Heart left ventricle (tissue), 16 donors: ENCODE data around the gene CAMK2B. TPM values are rescaled to one million over a fixed set of nuclear protein-coding genes. Genes with fewer than 3 reads are reported as not detected.

Experiments
- ATAC-seq, 4 donors: fragments of 200-7000 bp; cut with Tn5 transposase; one replicate each; pipeline ENCODE4 v1.9.1; 2020 to 2022; ENCODE audit warnings: moderate library complexity in 4 of 4, mild to moderate bottlenecking in 3 of 4, moderate number of reproducible peaks in 1 of 4
- DNase-seq, 5 donors: peaks; one replicate each; pipeline ENCODE4 v3.0.0-alpha.2; 2020
- H3K27ac ChIP-seq, 12 donors: fragments of 200-600 bp; sonication (generic) in 4 of 12; one replicate each; pipeline versions ENCODE4 v1.5.0 to v1.8.0; 2016 to 2022; ENCODE audit warnings: mild to moderate bottlenecking in 2 of 12
- H3K27me3 ChIP-seq, 9 donors: fragments of 200-600 bp; sonication (generic) in 2 of 9; one replicate each; pipeline versions ENCODE4 v1.5.1 to v1.8.0; 2016 to 2022; ENCODE audit warnings: mild to moderate bottlenecking in 3 of 9
- H3K36me3 ChIP-seq, 9 donors: fragments of 200-600 bp; sonication (generic) in 2 of 9; one replicate each; pipeline versions ENCODE4 v1.5.0 to v1.8.0; 2018 to 2022; ENCODE audit warnings: mild to moderate bottlenecking in 2 of 9
- H3K4me1 ChIP-seq, 12 donors: fragments of 200-600 bp; sonication (generic) in 4 of 12; one replicate each; pipeline versions ENCODE4 v1.5.0 to v1.8.0; 2016 to 2022; ENCODE audit warnings: mild to moderate bottlenecking in 3 of 12
- H3K4me3 ChIP-seq, 12 donors: fragments of 200-600 bp; sonication (generic) in 4 of 12; one replicate each; pipeline versions ENCODE4 v1.5.0 to v1.8.0; 2017 to 2022; ENCODE audit warnings: mild to moderate bottlenecking in 9 of 12, moderate library complexity in 4 of 12
- H3K9me3 ChIP-seq, 12 donors: fragments of 200-600 bp; sonication (generic) in 4 of 12; one replicate each; pipeline versions ENCODE4 v1.5.0 to v1.8.0; 2016 to 2022; ENCODE audit warnings: mild to moderate bottlenecking in 1 of 12
- CTCF ChIP-seq, 12 donors: fragments of 200-600 bp; sonication (generic) in 4 of 12; IDR thresholded peaks; one replicate each; pipeline versions ENCODE4 v1.5.0 to v1.8.0; 2018 to 2022; ENCODE audit warnings: antibody characterized with exemption in 12 of 12, mild to moderate bottlenecking in 5 of 12
- POLR2A ChIP-seq, 2 donors: fragments of 450-650 bp; IDR thresholded peaks; one replicate each; pipeline ENCODE4 v1.6.1; 2017; ENCODE audit warnings: antibody characterized with exemption in 2 of 2, mild to moderate bottlenecking in 2 of 2, moderate library complexity in 2 of 2
- WGBS, 4 donors: extraction: QIAGEN DNeasy Blood & Tissue Kit in 2 of 4; methylation state at CpG; one replicate each; pipeline versions ENCODE4 v1.1.5 to v1.1.7; 2013 to 2018; 5-methylcytosine and 5-hydroxymethylcytosine counted together
- intact Hi-C, 10 donors: fragments of 100-400 bp; cut with DNase I; formaldehyde crosslinking; loops; one replicate each; pipeline versions ENCODE4 v1.11.1 to v1.14.2; 2022
- polyA plus RNA-seq, 2 donors: library from polyadenylated mRNA; stranded (reverse); fragments of 200-250 nt; gene quantifications; one replicate each; pipeline ENCODE4 v1.2.3, GENCODE V29; 2013
- total RNA-seq, 9 donors: library from RNA; depleted of rRNA in 2 of 9; stranded (reverse); fragments of >200 nt in 2 of 9; fragmentation: NEBNext Ultra II Directional in 3 of 9; extraction: Animal tissue kit (Norgen Biotek cat#: 25700) in 3 of 9; gene quantifications; one replicate each; pipeline versions ENCODE4 v1.1.0 to v1.2.4, GENCODE V29; 2016 to 2023
- donor health status: ischemic (EF 13 %, LVEDD 7.1; RV severe dilation, severe dysfunction).
- donor health status: healthy with polysubstance abuse.
- donor health status: DM: no; HTN: yes; CAD: no.
- donor health status: DM: no; HTN: no; CAD: no.
- donor health status: ischemic (EF 25% LVEDD 6.9; RV normal size, moderate dysfunction).
- donor health status: ischemic (EF 25% LVEDD 5.7; RV mildly dilated, moderate dysfunction).
- donor health status: healthy.
- donor health status: DM: yes; HTN: yes; CAD: no.
- donor health status: ischemic (EF 35%, LVEDD 5.7; RV mildly dilated, moderate dysfunction).
- donor health status: nonischemic (EF 11% LVEDD 7.7; RV severe dilation, severe dysfunction).
- donor health status: DM: yes; HTN: yes; CAD: no.
- donor health status: PGD.
- donor health status: ischemic (EF 29% LVEDD 5.4; RV normal size, mild dysfunction).
- donor health status: nonischemic (EF 23%, LVEDD 6.1; RV moderate dilation, normal function).

Gene CAMK2B
- total and polyA plus RNA-seq, 11 donors = 35.7 to 141 (median 103) TPM

GRCh38 chr7:44291733-44292419, 33.5 kb downstream of the CAMK2B start:
- intact Hi-C loops = loop anchor here in 2 of 10 donors (5.0 kb wide), 1 partner anchor 35 kb away; no protein-coding TSS in a partner anchor
- H3K4me3 ChIP-seq = no peak overlapping the region
- H3K27me3 ChIP-seq = peaks cover 0 to 4% (median 0%) of the 10 kb centered on the region in 9 donors
- TF ChIP-seq CTCF (IDR thresholded peaks at IDR 0.05) = no peak
- TF ChIP-seq POLR2A (IDR thresholded peaks at IDR 0.05) = no peak
- ATAC-seq (peak in 3 of 4 donors; percentile 1 to 4 (median 3)), DNase-seq (peak in 2 of 5 donors; percentile 5 to 14)
- no peaks in the 10 kb centered on the region for H3K9me3 ChIP-seq
- H3K27ac ChIP-seq = peak overlapping the region; percentile 62 to 92 (median 82)
- peaks cover 0 to 75% (median 47%) of the 10 kb centered on the region in 12 donors for H3K4me1 ChIP-seq
- 41 to 48% (median 46%) methylated on average over 9 of the region's 9 CpGs for WGBS, 4 donors
- no peaks in the 10 kb centered on the region for H3K36me3 ChIP-seq

GRCh38 chr7:44291066-44291732, 34.2 kb downstream of the CAMK2B start:
- Histone ChIP-seq H3K27ac (peak overlapping the region; percentile 62 to 92 (median 82)), H3K36me3 (no peaks in the 10 kb centered on the region), H3K27me3 (peaks cover 0 to 4% (median 0%) of the 10 kb centered on the region in 9 donors), H3K4me3 (no peak overlapping the region), H3K4me1 (peaks cover 0 to 76% (median 49%) of the 10 kb centered on the region in 12 donors), H3K9me3 (no peaks in the 10 kb centered on the region)
- peak; percentile 62 to 83 (median 69) for ATAC-seq
- intact Hi-C loops = loop anchor here in 2 of 10 donors (5.0 kb wide), 1 partner anchor 34 kb away; no protein-coding TSS in a partner anchor
- peak; percentile 77 to 89 (median 88) for DNase-seq
- TF ChIP-seq POLR2A (IDR thresholded peaks at IDR 0.05) (no peak), CTCF (IDR thresholded peaks at IDR 0.05) (no peak)
- 37 to 44% (median 40%) methylated on average over 11 to 18 of the region's 18 CpGs for WGBS, 4 donors

GRCh38 chr7:44290252-44290620, 35.2 kb downstream of the CAMK2B start:
- Histone ChIP-seq H3K27me3 (peaks cover 0 to 4% (median 0%) of the 10 kb centered on the region in 9 donors), H3K4me1 (peaks cover 0 to 77% (median 49%) of the 10 kb centered on the region in 12 donors), H3K36me3 (no peaks in the 10 kb centered on the region), H3K9me3 (no peaks in the 10 kb centered on the region), H3K4me3 (no peak overlapping the region), H3K27ac (peak overlapping the region in 10 of 12 donors; percentile 51 to 92 (median 84))
- ATAC-seq = no peak
- no peak for TF ChIP-seq POLR2A (IDR thresholded peaks at IDR 0.05)
- TF ChIP-seq CTCF (IDR thresholded peaks at IDR 0.05) = no peak
- 67 to 83% (median 73%) methylated on average over 12 of the region's 12 CpGs for WGBS, 4 donors
- peak in 3 of 5 donors; percentile 4 to 15 (median 14) for DNase-seq
- intact Hi-C loops = loop anchor here in 2 of 10 donors (5.0 kb wide), 1 partner anchor 33 kb away; no protein-coding TSS in a partner anchor
